GM12865 (cell line): Measurements from ENCODE around the gene OPCML.

Experiments
- DNase-seq: peaks from one replicate; pipeline ENCODE4 v3.0.0; 2010; ENCODE audit warnings: low read depth
- H3K4me3 ChIP-seq: 2 replicates; pipeline ENCODE4 v1.5.1; 2011; ENCODE audit warnings: mild to moderate bottlenecking, low read depth, low read length, control low read depth
- CTCF ChIP-seq: IDR thresholded peaks from 2 replicates; pipeline ENCODE4 v1.5.1; 2011; ENCODE audit warnings: low read length, control low read depth, low read depth, inconsistent platforms; ENCODE audit not compliant: insufficient read depth; ENCODE audit errors: missing control alignments

The OPCML gene

DNA sequence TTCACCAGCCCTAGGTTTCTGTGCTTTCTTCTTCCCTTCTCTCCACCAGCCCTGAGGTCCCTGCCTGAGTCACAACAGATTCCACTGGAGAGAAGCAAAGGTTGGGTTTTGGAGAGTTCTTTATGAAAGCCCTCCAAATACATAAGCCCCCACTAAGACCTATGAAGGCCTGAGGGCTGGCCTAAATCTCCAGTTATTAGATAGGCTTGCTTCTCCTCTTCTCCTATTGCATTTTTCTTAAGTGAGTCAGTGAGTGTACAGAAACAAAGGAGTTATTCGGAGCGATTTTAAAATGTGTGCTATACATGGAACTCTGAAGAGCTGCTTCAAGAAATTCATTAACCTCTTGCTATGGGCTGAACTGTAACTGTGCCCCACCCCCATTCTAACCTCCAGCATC, 1057.3 kb downstream of the OPCML start:
- no peak overlapping the region for H3K4me3 ChIP-seq
- TF ChIP-seq CTCF, result no peak
- DNase-seq, result no peak

GRCh38 chr11:132472411-132473172, 1059.7 kb downstream of the OPCML start:
- no peak overlapping the region for H3K4me3 ChIP-seq
- no peak for TF ChIP-seq CTCF
- DNase-seq, result no peak

GRCh38 chr11:132471466-132471865, 1060.8 kb downstream of the OPCML start:
- no peak for TF ChIP-seq CTCF
- no peak for DNase-seq

DNA sequence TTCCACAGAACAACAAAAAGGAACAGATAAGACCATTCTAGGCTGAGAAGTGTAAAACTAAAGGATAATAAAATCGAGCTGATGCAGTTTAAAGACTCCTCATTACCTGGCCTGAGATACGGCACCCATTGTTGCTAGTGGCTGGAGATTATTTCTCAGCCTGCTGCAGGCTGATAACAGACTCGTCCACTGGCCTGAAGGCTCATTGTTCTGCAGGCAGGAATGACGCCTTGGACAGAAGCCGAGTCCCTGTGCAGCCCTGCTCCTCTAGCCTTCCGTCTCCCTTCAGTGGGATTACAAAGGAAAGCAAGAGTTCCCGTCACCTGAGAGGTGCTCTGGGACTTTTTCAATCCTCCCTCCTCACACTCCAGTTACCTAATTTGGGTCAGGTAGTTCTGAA, 1065.3 kb downstream of the OPCML start:
- DNase-seq, result no peak
- TF ChIP-seq CTCF, result no peak
- H3K4me3 ChIP-seq, result no peak overlapping the region

More at GRCh38 chr11:132471466-132471865, 1060.8 kb downstream of the OPCML start:
- no peak overlapping the region for H3K4me3 ChIP-seq

DNA sequence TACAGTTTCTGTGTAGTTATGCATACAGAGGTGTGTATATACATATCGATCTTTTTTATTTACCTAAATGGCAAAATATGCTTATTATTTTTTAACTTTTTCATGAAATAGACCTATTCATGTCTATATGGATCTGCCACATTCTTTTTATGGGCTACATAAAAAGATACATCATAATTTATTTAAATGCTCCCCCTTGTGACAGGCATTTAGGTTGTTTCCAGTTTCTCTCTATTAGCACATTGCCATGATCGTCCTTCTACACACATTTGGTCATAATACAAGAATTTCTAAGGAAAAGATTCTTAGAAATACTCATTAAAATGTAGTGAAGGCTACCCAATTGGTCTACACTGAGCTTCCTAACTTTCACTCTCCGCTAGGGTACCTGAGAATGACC, 1067.4 kb downstream of the OPCML start:
- no peak overlapping the region for H3K4me3 ChIP-seq
- no peak for TF ChIP-seq CTCF
- DNase-seq, result no peak

- no peak for TF ChIP-seq CTCF
- DNase-seq, result no peak
- no peak overlapping the region for H3K4me3 ChIP-seq
Observed at GRCh38 chr11:132464003-132464342, 1068.3 kb downstream of the OPCML start.
